ENCODE measurements around the gene RRAS.

- TF ChIP-seq CTCF (IDR thresholded peaks at IDR 0.05; ENCODE audit: low read depth, low read length) (no peak), EZH2phosphoT487 (IDR thresholded peaks at IDR 0.05; ENCODE audit: low read depth) (no peak)
Observed at GRCh38 chr19:49658566-49659442, 18.9 kb upstream of the RRAS start.
